ENCODE results near the gene PHYH.

GRCh38 chr10:13298748-13299436, 972 bp downstream of the PHYH start:
- no peak for TF ChIP-seq POLR2A (IDR thresholded peaks at IDR 0.05)
- no peak for TF ChIP-seq CTCF (IDR thresholded peaks at IDR 0.05)

Data from body of pancreas (tissue), 4 donors.